ENCODE data around the gene ADGRB2. TPM values are rescaled to one million over a fixed set of nuclear protein-coding genes. Genes with fewer than 3 reads are reported as not detected.

ADGRB2 gene
- total RNA-seq, 1 experiment from 2014 or later: 12.3 TPM

DNA sequence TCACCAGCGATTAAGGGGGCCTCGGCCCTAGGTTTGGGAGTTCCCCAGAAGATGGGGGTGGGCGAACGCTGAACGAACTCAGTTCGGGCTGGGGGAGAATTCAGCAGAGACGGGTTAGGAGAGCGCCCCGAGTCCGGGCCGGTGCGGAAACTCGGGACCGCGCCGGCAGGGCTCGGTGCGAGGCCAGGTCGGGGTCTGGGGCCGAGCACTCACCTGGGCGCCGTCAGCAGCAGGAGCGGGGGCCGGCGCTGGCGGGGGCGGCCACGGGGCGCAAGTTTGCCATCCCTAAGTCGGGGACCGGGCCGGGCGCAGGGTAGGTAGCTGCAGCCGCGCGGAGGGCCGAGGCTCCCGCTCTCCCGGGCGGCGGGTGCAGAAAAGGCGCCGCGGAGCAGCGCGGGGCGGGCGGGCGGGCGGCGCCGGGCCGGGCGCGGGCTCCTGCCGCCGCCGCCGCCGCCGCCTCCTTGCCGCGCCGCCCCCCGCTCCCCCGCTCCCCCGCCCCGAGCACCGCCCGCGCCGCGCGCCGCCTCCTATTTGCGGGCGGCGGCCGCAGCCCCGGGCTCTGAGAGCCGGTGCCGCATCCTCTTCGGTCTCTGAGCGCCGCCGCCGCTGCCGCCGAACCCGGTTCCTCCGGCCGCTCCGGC is 349 bp downstream of the ADGRB2 start:
- CTCF ChIA-PET: no interaction called here

DNA sequence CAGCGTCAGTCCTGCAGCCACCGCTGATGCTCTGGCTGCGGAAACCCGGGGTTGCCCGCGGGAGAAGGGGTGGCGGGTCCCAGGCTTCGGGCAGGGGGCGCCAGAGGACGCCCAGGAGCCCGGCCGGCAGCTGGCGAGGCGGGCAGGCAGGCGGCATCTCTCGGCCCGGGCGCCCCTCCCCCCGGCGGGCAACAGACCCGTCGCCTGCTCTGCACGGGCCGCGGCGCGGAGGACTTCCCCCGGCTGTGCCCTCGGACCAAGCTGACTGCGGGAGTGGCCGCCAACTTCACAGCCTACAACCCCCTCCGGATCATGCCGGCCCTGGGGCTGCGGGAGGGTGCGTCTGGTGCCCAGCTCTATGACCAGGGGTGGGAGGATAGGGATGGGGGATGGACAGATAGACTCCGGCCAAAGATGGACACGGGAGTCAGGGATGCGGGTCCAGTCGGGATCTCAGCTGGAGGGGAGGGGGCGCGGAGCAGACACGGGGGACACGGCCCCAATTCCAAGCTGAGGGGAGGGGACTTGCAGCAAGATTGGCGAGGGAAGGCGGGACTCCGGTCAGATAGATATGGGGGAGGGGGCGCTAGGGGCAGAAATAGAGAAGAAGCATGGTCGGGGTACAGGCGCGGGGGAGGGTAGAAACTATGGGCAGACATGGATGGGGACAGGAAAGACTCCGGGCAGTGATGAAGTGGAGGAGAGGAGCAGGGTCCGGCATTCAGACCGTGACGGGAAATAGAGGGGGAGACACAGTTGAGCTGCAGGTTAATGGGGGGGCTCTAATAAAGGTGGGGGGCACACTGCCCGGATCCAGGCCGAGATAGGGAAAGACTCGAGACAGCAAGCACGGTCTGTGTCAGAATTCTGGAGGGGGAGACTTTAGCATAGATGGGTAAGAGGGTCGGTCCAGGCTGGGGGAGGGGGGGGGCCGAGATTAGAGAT is 1.1 kb downstream of the ADGRB2 start:
- ATAC-seq: peak; percentile 56
- Histone ChIP-seq H3F3A (ENCODE audit: low read length, unreplicated experiment) (no peaks in the 10 kb centered on the region), H3K27me3 (ENCODE audit: low read length) (no peaks in the 10 kb centered on the region), H3K4me1 (ENCODE audit: insufficient read depth, low read length) (peaks cover 24% of the 10 kb centered on the region), H3K9me2 (replicated peaks; ENCODE audit: low read length) (no peaks in the 10 kb centered on the region), H2AFZ (ENCODE audit: low read length) (peak overlapping the region; percentile 76), H3K9ac (ENCODE audit: low read length) (peak overlapping the region; percentile 21; the same call in 1 of the 2 replicates), H3K4me3 (ENCODE audit: low read length) (peak overlapping the region; percentile 78), H4K20me1 (ENCODE audit: low read length) (no peaks in the 10 kb centered on the region), H3K79me2 (ENCODE audit: low read length) (0 out of 2 replicates have a peak, but pooled peaks cover 5% of the 10 kb centered on the region), H3K4me2 (ENCODE audit: low read length) (peak overlapping the region; percentile 100), H3K36me3 (ENCODE audit: low read depth, low read length) (no peaks in the 10 kb centered on the region), H3K9me3 (ENCODE audit: low read length) (no peaks in the 10 kb centered on the region), H3K27ac (ENCODE audit: low read length) (no peak overlapping the region)
- intact Hi-C loops (cut with micrococcal nuclease): loop anchor here (1.0 to 5.0 kb wide), 3 partner anchors 26 to 174 kb away; partner anchors contain the start of gene PTP4A2
- no TSS peak for BruUV-seq (replicated peaks)
- ChIA-PET CTCF (interaction anchor here (0.5 to 0.7 kb wide), 3 partner anchors 17 to 175 kb away, joined by 3 to 8 read pairs (median 3); partner anchors contain the start of gene PTP4A2), POLR2A (ENCODE audit: unreplicated experiment) (interaction anchor here (0.7 kb wide), 1 partner anchor 310 kb away, joined by 3 read pairs; the partner anchor contains the start of gene TMEM39B)
- DNase-seq: peak; percentile 76
- TF ChIP-seq EZH2 (IDR thresholded peaks at IDR 0.05; ENCODE audit: low read length, unreplicated experiment): no peak
- TF ChIP-seq, protein P1, sequence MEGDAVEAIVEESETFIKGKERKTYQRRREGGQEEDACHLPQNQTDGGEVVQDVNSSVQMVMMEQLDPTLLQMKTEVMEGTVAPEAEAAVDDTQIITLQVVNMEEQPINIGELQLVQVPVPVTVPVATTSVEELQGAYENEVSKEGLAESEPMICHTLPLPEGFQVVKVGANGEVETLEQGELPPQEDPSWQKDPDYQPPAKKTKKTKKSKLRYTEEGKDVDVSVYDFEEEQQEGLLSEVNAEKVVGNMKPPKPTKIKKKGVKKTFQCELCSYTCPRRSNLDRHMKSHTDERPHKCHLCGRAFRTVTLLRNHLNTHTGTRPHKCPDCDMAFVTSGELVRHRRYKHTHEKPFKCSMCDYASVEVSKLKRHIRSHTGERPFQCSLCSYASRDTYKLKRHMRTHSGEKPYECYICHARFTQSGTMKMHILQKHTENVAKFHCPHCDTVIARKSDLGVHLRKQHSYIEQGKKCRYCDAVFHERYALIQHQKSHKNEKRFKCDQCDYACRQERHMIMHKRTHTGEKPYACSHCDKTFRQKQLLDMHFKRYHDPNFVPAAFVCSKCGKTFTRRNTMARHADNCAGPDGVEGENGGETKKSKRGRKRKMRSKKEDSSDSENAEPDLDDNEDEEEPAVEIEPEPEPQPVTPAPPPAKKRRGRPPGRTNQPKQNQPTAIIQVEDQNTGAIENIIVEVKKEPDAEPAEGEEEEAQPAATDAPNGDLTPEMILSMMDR (conservative IDR thresholded peaks at IDR 0.05; ENCODE audit: low read depth, low read length): peak; percentile 69
- peak; percentile 78 for TF ChIP-seq EZH2phosphoT487 (IDR thresholded peaks at IDR 0.05; ENCODE audit: borderline replicate concordance, low read length)

More for the DNA sequence above, 349 bp downstream of the ADGRB2 start:
- ATAC-seq (no peak), DNase-seq (no peak)
- no peak overlapping the region for H3K27ac ChIP-seq (ENCODE audit: low read length)
- H3K4me1 ChIP-seq (ENCODE audit: insufficient read depth, low read length): peaks cover 24% of the 10 kb centered on the region
- intact Hi-C loops (cut with micrococcal nuclease): loop anchor here (5.0 kb wide), 2 partner anchors 51 to 174 kb away; partner anchors contain the start of gene PTP4A2
- no peaks in the 10 kb centered on the region for H3K9me2 ChIP-seq (replicated peaks; ENCODE audit: low read length)
- H3K79me2 ChIP-seq (ENCODE audit: low read length): 0 out of 2 replicates have a peak, but pooled peaks cover 5% of the 10 kb centered on the region
- H3K36me3 ChIP-seq (ENCODE audit: low read depth, low read length): no peaks in the 10 kb centered on the region
- no peaks in the 10 kb centered on the region for H4K20me1 ChIP-seq (ENCODE audit: low read length)
- H3K9ac ChIP-seq (ENCODE audit: low read length): peak overlapping the region; percentile 21; the same call in 1 of the 2 replicates
- H3K4me3 ChIP-seq (ENCODE audit: low read length): peak overlapping the region; percentile 78
- H3K4me2 ChIP-seq (ENCODE audit: low read length): peak overlapping the region; percentile 100
- peak overlapping the region; percentile 76 for H2AFZ ChIP-seq (ENCODE audit: low read length)
- POLR2A ChIA-PET (ENCODE audit: unreplicated experiment): no interaction called here
- no peaks in the 10 kb centered on the region for H3F3A ChIP-seq (ENCODE audit: low read length, unreplicated experiment)
- BruUV-seq (replicated peaks): no TSS peak
- no peaks in the 10 kb centered on the region for H3K27me3 ChIP-seq (ENCODE audit: low read length)
- TF ChIP-seq EZH2 (IDR thresholded peaks at IDR 0.05; ENCODE audit: low read length, unreplicated experiment): no peak
- TF ChIP-seq, protein P1 (conservative IDR thresholded peaks at IDR 0.05; ENCODE audit: low read depth, low read length): no peak
- no peak for TF ChIP-seq EZH2phosphoT487 (IDR thresholded peaks at IDR 0.05; ENCODE audit: borderline replicate concordance, low read length)
- H3K9me3 ChIP-seq (ENCODE audit: low read length): no peaks in the 10 kb centered on the region
